Esophagus squamous epithelium (tissue), 4 donors: Measurements from ENCODE around the gene PDHX.

Experiments used
- CTCF ChIP-seq, 6 experiments: fragments of 450-650 bp in 4 of 6; fragments of 200-600 bp in 2 of 6; sonication (generic) in 2 of 6; IDR thresholded peaks; one replicate each; pipeline ENCODE4 v1.5.1; 2016 to 2019; ENCODE audit warnings: antibody characterized with exemption in 6 of 6, mild to moderate bottlenecking in 4 of 6, moderate library complexity in 4 of 6
- POLR2A ChIP-seq, 4 donors: fragments of 450-650 bp; IDR thresholded peaks; one replicate each; pipeline ENCODE4 v1.6.1; 2017; ENCODE audit warnings: antibody characterized with exemption in 4 of 4, mild to moderate bottlenecking in 4 of 4, moderate library complexity in 3 of 4

- TF ChIP-seq CTCF (IDR thresholded peaks at IDR 0.05) (no peak), POLR2A (IDR thresholded peaks at IDR 0.05) (no peak)
These were observed 13.7 kb downstream of the PDHX start for GRCh38 chr11:34929794-34930763.
